GM18858 (cell line): ENCODE measurements around the gene FARS2.

ENCODE experiments used
- ATAC-seq: cut with Tn5 transposase; IDR thresholded peaks from one replicate; pipeline ENCODE4 v1.9.1; 2021; ENCODE audit not compliant: unreplicated experiment

FARS2 gene

GRCh38 chr6:5248302-5249098, 12.8 kb upstream of the FARS2 start:
- ATAC-seq: no peak

DNA sequence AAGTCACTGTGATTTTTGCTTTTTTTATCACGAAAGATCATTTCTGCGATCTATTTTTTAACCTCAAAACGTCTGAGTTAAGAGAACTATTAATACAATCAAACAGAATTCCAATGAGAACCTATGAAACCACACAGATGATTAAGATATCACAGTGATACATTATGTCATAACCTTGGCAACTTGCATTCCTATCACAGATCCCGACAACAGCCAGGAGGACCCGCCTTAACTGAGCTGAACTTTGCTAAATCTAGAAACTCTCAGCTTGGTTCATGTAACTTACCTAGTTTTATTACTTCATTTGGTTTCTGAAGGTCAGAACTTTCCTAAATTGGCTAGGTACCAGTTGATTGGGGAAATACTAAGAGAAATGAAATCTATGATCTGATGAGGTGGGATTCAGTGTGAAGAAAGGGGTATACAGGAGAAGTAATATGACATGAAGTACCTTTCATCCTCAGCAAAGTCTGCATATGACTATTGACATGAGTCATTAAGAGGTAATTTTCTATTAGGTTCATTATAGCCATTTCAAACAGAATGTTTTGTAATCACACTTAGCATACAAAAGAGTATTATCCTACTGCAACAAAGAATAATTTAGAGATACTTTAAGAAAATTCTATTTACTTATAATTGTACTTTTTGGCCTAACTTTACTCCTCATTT, 11.7 kb upstream of the FARS2 start:
- ATAC-seq: no peak

GRCh38 chr6:5250451-5250850, 10.9 kb upstream of the FARS2 start:
- no peak for ATAC-seq

DNA sequence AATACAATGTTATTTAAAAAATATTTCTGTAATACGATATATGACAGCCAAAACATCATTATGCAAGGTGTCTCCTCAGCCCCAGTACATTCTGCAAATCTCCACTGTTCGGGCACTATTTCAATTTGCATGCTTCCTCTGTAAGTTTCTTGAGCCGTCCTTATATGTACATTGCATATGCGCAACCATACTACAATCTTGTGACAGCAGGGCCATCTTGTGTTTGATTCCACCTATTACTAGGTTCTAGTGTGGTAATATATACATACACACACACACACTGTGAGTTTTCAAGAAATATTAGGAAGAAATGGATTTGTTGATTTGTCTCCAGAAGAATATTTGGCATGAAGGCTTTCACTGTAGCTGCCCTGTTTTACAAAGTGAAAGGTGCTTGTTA, 10.4 kb upstream of the FARS2 start:
- ATAC-seq: no peak

DNA sequence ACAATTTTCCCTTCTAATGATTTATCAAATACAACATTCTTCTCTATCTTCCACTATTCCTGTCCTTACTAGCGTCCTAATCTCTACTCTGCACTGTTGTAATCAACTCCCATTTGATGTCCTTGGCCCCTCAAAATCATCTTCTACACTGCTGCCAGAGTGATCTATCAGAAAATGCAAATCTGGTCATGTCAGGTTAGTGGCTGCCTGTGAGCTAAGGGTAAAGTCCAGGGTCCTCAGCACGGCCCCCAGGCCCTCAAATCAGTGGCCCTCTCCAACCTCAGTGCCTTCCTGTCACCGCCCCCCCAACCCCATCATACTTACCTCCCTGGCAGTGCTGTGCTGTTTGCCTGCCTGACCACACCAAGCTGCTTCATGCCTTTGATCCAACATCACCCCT, 4.4 kb upstream of the FARS2 start:
- ATAC-seq: no peak

GRCh38 chr6:5257400-5257799, 3.9 kb upstream of the FARS2 start:
- ATAC-seq: no peak

DNA sequence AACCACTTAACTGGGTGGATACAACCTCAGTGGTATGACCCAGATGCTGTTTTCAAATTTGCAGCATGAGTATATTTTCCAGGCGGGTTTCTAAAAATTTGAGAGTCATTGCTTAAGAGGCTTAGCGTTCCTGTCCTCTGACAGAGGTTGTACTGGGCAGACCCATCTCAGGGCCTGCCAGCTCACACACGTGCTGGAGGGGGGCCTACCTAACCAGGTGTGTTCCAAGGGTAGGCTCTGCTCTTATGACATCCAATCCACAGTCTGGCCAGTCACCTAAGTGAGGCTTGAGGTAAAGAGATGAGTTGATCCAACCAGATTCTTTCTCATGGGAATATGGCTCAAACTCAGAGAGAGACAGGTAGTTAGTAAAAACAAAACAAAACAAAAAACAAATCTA, 1.9 kb upstream of the FARS2 start:
- no peak for ATAC-seq

- ATAC-seq: peak; percentile 58
Measured at GRCh38 chr6:5260111-5260620, 1.1 kb upstream of the FARS2 start.

- no peak for ATAC-seq
Measured at GRCh38 chr6:5261545-5262109, 314 bp downstream of the FARS2 start.

GRCh38 chr6:5266423-5266822, 5.1 kb downstream of the FARS2 start:
- ATAC-seq: no peak

DNA sequence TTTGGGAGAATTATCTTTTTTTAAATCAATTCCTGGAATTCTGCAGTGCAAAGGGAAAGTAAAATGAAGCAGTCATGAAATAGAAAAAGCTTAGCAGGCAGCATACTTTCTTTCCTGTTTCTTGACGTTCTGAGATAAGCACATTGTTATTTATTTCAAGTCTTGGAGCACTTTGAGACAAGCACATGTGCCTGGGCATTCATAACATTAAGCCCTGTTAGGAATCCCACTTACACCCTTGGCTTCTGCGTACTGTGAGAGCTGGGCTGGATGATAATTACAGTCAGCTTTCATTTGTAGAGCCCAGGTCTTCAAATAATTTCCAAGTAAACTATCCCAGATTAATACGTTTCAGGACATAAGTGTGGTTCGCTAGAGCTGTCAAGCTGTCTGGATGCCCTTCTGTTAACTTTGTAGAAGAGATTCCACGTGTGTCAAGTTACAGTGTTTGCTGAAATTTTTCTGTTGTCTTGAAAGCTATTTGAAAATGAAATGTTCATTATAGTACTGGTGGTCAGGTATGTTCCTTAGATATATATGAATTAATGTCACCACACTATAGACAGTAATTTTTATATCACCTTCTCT, 8.9 kb downstream of the FARS2 start:
- no peak for ATAC-seq

DNA sequence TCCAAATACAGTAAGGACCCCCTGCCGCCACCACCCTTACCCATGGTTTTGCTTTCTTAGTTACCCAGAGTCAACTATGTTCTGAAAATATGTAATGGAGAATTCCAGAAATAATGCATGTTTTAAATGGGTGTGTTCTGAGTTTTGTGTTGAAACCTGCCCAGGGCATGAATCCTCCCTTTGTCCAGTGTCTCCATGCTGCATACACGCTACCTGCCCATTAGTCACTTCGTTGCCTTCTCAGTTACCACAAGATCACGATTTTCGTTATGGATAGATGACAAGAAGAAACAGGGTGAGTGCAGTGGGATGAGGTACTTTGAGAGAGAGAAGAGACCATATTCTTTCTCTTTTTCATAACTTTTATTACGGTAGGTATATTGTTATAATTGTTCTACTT, 10.6 kb downstream of the FARS2 start:
- ATAC-seq: no peak

GRCh38 chr6:5274231-5274630, 12.9 kb downstream of the FARS2 start:
- ATAC-seq: no peak

DNA sequence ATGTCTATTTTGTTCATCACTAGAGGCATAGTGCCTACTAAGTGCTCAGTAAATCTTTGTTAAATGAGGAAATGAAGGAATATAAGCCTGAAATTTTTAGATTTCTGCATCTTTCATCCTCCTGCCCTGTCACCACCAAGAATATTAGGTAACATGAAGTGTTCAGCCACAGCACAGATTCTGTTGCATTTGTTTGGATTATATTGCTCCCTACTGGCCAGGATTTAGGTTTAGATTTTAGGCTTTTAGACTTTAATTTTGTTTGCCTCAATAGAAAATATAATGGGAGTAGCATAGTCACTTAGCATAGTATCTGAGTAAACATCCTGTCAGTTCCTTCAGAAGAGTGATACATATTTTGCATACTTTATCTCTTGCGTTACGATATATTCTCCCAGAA, 14.2 kb downstream of the FARS2 start:
- no peak for ATAC-seq

DNA sequence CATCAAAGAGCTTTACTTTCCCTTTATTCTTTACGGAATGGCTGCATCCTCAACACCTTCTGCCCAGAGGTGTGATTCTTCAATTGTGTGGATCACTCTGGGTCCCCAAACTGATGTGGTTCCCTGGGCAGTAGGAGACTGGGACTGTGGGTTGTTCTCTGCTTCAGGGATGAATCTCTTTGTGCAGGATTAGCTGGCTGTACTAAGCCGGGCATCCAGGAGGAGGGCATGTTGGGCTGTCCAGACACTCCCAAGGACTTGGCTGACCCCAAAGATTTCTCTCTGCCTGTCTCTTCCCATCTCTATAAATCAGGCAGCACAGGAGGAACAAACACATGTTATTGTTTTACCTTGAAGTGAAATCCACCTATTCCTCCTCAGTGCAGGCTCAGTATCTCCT, 15.3 kb downstream of the FARS2 start:
- no peak for ATAC-seq

- ATAC-seq: no peak
Measured at GRCh38 chr6:5277589-5277988, 16.3 kb downstream of the FARS2 start.

- ATAC-seq: peak; percentile 59
Measured at GRCh38 chr6:5278047-5278446, 16.7 kb downstream of the FARS2 start.

DNA sequence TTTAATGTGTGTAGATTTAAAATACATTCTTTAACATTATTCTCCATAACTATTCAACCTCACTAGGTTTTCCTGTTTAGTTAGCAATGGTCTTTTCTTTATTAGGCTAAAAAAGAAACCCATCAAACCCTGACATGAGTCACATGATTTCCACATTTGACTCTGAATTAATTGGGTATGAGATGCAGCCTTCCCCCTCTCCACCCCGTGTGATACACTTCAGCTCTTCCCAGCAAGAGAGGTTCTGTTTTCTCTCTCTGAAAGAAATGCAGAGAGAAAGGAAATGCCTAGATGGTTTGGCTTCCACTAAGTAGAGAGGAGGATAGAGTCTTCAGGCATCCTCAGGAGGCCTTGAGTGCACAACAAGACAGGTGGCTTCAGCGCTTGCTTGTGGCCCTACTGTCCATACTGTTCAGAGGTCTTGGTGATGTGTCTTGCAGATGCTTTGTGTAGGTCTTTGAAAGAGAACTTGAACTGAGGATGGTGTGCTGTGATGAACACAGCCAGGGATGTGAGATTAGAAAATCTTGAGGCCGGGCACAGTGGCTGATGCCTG, 17.3 kb downstream of the FARS2 start:
- ATAC-seq: no peak

- ATAC-seq: no peak
Measured at GRCh38 chr6:5279891-5280338, 18.6 kb downstream of the FARS2 start.

DNA sequence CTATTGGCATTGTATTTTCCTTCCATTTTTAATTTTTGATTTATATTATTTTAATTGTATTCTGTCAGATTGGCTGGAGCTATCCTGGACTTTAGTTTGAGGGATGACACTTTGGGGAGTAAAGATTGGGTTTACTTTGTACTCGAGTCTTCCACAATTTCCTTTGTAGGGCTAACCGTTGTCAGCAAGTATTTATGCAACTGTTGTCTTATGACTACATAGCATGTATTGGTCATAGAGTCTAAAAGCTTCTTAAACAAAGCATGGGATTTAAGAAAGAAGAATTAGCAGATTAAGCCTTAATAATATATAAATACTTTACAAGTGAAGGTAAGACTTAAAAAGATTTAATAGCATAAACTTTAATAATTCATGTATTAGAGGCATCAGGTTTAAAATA, 19.6 kb downstream of the FARS2 start:
- no peak for ATAC-seq

GRCh38 chr6:5282191-5282623, 20.9 kb downstream of the FARS2 start:
- ATAC-seq: no peak
